Measurements from ENCODE around the gene RANBP17.

Gene RANBP17

GRCh38 chr5:171201310-171201709, 339.5 kb downstream of the RANBP17 start (continued):
- TF ChIP-seq ZNF433 (tag by site-specific recombination; IDR thresholded peaks at IDR 0.05; ENCODE audit: low read depth): no peak

- H3K4me1 ChIP-seq (ENCODE audit: control insufficient read depth, insufficient read depth, low read length): peaks cover 3% of the 10 kb centered on the region
- no peak overlapping the region for H3K4me3 ChIP-seq (ENCODE audit: low read depth, low read length)
- H3K36me3 ChIP-seq (ENCODE audit: control insufficient read depth in 2 of 2, insufficient read depth in 1 of 2, low read length in 2 of 2): no peaks in the 10 kb centered on the region
- TF ChIP-seq TSHZ1 (tag by site-specific recombination; IDR thresholded peaks at IDR 0.05; ENCODE audit: borderline replicate concordance) (no peak), ZIC2 (tag by site-specific recombination; IDR thresholded peaks at IDR 0.05) (peak; percentile 65), ZNF132 (tag by site-specific recombination; IDR thresholded peaks at IDR 0.05; ENCODE audit: borderline replicate concordance) (no peak), ZFP3 (tag by site-specific recombination; IDR thresholded peaks at IDR 0.05; ENCODE audit: low read depth) (no peak)
- CTCF ChIA-PET: interaction anchor here (0.5 to 6.2 kb wide), 10 partner anchors 10 to 1475 kb away, joined by 3 to 101 read pairs (median 4); no protein-coding TSS in a partner anchor
- H3K27ac ChIP-seq (ENCODE audit: extremely low read depth, low read depth, low read length): no peak overlapping the region
- no peaks in the 10 kb centered on the region for H3K9me3 ChIP-seq (ENCODE audit: control insufficient read depth, insufficient read depth, low read depth, low read length)
- POLR2A ChIA-PET: interaction anchor here (0.5 kb wide), 1 partner anchor 129 kb away, joined by 3 read pairs; no protein-coding TSS in a partner anchor
Measured at GRCh38 chr5:171205375-171205774, 343.6 kb downstream of the RANBP17 start.

GRCh38 chr5:171207256-171207847, 345.5 kb downstream of the RANBP17 start:
- POLR2A ChIA-PET: no interaction called here
- TF ChIP-seq ZNF660 (tag by site-specific recombination; IDR thresholded peaks at IDR 0.05) (0 out of 2 replicates have a peak, but pooled peaks have one; percentile 44), ZNF664 (tag by site-specific recombination; IDR thresholded peaks at IDR 0.05) (peak; percentile 40; the same call in 1 of the 2 replicates), ZNF530 (tag by site-specific recombination; IDR thresholded peaks at IDR 0.05; ENCODE audit: low read depth) (no peak), ZBTB6 (tag by site-specific recombination; IDR thresholded peaks at IDR 0.05) (no peak), ZNF654 (tag by site-specific recombination; IDR thresholded peaks at IDR 0.05; ENCODE audit: low read depth) (peak; percentile 62)
- H3K9me3 ChIP-seq (ENCODE audit: control insufficient read depth, insufficient read depth, low read depth, low read length): no peaks in the 10 kb centered on the region
- no peak overlapping the region for H3K27ac ChIP-seq (ENCODE audit: extremely low read depth, low read depth, low read length)
- CTCF ChIA-PET: interaction anchor here (0.6 to 6.2 kb wide), 28 partner anchors 9 to 555 kb away, joined by 3 to 101 read pairs (median 4); partner anchors contain the start of gene TLX3
- H3K36me3 ChIP-seq (ENCODE audit: control insufficient read depth in 2 of 2, insufficient read depth in 1 of 2, low read length in 2 of 2): no peaks in the 10 kb centered on the region
- no peak overlapping the region for H3K4me3 ChIP-seq (ENCODE audit: low read depth, low read length)
- no peaks in the 10 kb centered on the region for H3K4me1 ChIP-seq (ENCODE audit: control insufficient read depth, insufficient read depth, low read length)

GRCh38 chr5:171221916-171222315, 360.1 kb downstream of the RANBP17 start:
- POLR2A ChIA-PET: no interaction called here
- TF ChIP-seq ZNF239 (tag by site-specific recombination; IDR thresholded peaks at IDR 0.05): no peak
- no peak for TF ChIP-seq ZNF777 (tag by site-specific recombination; IDR thresholded peaks at IDR 0.05; ENCODE audit: borderline replicate concordance)
- no peak for TF ChIP-seq ZNF24 (tag by site-specific recombination; IDR thresholded peaks at IDR 0.05)
- TF ChIP-seq ZNF140 (tag by site-specific recombination; IDR thresholded peaks at IDR 0.05): no peak
- TF ChIP-seq ZNF175 (tag by site-specific recombination; IDR thresholded peaks at IDR 0.05): no peak
- no peak for TF ChIP-seq ZNF155 (tag by site-specific recombination; IDR thresholded peaks at IDR 0.05)
- TF ChIP-seq ZSCAN23 (tag by site-specific recombination; IDR thresholded peaks at IDR 0.05): no peak
- no peak for TF ChIP-seq ZNF747 (tag by site-specific recombination; IDR thresholded peaks at IDR 0.05)
- no peak for TF ChIP-seq ZNF23 (tag by site-specific recombination; IDR thresholded peaks at IDR 0.05; ENCODE audit: borderline replicate concordance)
- no peak for TF ChIP-seq ZNF785 (tag by site-specific recombination; IDR thresholded peaks at IDR 0.05)
- no peak for TF ChIP-seq ZNF530 (tag by site-specific recombination; IDR thresholded peaks at IDR 0.05; ENCODE audit: low read depth)
- no peak for TF ChIP-seq YY2 (tag by site-specific recombination; IDR thresholded peaks at IDR 0.05)
- TF ChIP-seq SCRT1 (tag by site-specific recombination; IDR thresholded peaks at IDR 0.05; ENCODE audit: borderline replicate concordance): no peak
- TF ChIP-seq ZNF354C (tag by site-specific recombination; IDR thresholded peaks at IDR 0.05; ENCODE audit: borderline replicate concordance, low read depth): no peak
- no peak for TF ChIP-seq ZNF19 (tag by site-specific recombination; IDR thresholded peaks at IDR 0.05; ENCODE audit: low read depth)
- TF ChIP-seq, protein P1, sequence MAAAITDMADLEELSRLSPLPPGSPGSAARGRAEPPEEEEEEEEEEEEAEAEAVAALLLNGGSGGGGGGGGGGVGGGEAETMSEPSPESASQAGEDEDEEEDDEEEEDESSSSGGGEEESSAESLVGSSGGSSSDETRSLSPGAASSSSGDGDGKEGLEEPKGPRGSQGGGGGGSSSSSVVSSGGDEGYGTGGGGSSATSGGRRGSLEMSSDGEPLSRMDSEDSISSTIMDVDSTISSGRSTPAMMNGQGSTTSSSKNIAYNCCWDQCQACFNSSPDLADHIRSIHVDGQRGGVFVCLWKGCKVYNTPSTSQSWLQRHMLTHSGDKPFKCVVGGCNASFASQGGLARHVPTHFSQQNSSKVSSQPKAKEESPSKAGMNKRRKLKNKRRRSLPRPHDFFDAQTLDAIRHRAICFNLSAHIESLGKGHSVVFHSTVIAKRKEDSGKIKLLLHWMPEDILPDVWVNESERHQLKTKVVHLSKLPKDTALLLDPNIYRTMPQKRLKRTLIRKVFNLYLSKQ (tag by site-specific recombination; IDR thresholded peaks at IDR 0.05; ENCODE audit: borderline replicate concordance): no peak

More at GRCh38 chr5:171221916-171222315, 360.1 kb downstream of the RANBP17 start:
- Histone ChIP-seq H3K9me3 (ENCODE audit: control insufficient read depth, insufficient read depth, low read depth, low read length) (no peaks in the 10 kb centered on the region), H3K36me3 (ENCODE audit: control insufficient read depth in 2 of 2, insufficient read depth in 1 of 2, low read length in 2 of 2) (no peaks in the 10 kb centered on the region), H3K4me1 (ENCODE audit: control insufficient read depth, insufficient read depth, low read length) (no peaks in the 10 kb centered on the region), H3K27ac (ENCODE audit: extremely low read depth, low read depth, low read length) (no peak overlapping the region), H3K4me3 (ENCODE audit: low read depth, low read length) (no peak overlapping the region)
- CTCF ChIA-PET: interaction anchor here (0.7 kb wide), 1 partner anchor 709 kb away, joined by 3 read pairs; no protein-coding TSS in a partner anchor
